Right kidney (tissue), 9 donors: ENCODE measurements around the gene MANEAL.
"Not testable (repeated sequence)": the region's sequence is repeated elsewhere in the genome, so short reads cannot be mapped to it uniquely, and the experiment has no call there.

Source experiments
- DNase-seq: peaks from one replicate; pipeline ENCODE4 v3.0.0-alpha.2; 2016
- long read RNA-seq, 8 donors: transcript quantifications; one replicate each; lab custom pipeline, GENCODE V29; 2026

The MANEAL gene, protein sequence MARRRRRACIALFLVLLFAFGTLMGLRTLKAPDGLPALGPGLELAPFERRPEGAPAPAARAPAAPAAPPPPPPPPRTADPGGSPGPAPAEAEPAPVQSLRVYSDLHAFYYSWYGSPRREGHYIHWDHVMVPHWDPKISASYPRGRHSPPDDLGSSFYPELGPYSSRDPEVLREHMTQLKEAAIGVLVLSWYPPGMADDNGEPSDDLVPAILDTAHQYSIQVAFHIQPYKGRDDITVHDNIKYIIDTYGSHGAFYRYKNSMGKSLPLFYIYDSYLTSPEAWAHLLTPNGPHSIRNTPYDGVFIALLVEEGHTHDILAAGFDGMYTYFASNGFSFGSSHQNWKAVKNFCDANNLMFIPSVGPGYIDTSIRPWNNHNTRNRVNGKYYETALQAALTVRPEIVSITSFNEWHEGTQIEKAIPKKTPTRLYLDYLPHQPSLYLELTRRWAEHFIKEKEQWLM
- long read RNA-seq, donor 1, partial matches to known transcripts: 0 of 1 reads
- long read RNA-seq, donor 1, other reads (novel, unspliced or antisense): 0 of 1 reads
- long read RNA-seq, donor 2, partial matches to known transcripts: 0 of 4 reads
- long read RNA-seq, donor 2, other reads (novel, unspliced or antisense): 0 of 4 reads
- long read RNA-seq, donor 3, partial matches to known transcripts: 0 of 1 reads
- long read RNA-seq, donor 3, other reads (novel, unspliced or antisense): 0 of 1 reads
- long read RNA-seq, donor 4, partial matches to known transcripts: 0 of 2 reads
- long read RNA-seq, donor 4, other reads (novel, unspliced or antisense): 0 of 2 reads
- long read RNA-seq, donor 5: 0 reads
- long read RNA-seq, donor 6, partial matches to known transcripts: 6 of 8 reads
- long read RNA-seq, donor 6, other reads (novel, unspliced or antisense): 0 of 8 reads
- long read RNA-seq, donor 7, partial matches to known transcripts: 13 of 16 reads
- long read RNA-seq, donor 7, other reads (novel, unspliced or antisense): 0 of 16 reads
- long read RNA-seq, donor 8, partial matches to known transcripts: 0 of 2 reads
- long read RNA-seq, donor 8, other reads (novel, unspliced or antisense): 0 of 2 reads

DNA sequence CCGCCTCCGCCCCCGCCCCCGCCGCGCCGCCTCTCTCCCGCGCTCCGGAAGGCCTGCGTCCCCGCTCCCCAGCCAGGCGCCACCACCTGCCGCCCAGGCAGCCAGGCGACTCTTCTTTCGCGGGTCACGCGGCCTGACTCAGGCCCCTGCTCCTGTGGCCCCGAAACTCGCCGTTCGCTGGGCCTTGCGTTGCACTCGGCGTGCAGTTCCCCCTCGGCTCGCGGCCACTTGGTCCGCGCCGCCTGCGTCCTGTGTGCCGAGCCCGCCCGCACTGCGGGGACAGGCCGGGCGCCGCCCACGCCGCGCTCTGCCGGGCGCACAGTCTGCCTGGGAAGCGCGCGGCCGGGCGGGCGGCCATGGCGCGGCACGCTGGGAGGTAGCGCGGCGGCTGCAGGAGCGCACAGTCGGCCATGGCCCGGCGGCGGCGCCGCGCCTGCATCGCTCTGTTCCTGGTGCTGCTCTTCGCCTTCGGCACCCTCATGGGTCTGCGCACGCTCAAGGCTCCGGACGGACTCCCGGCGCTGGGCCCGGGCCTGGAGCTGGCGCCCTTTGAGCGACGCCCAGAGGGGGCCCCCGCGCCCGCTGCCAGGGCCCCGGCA, at the start of gene MANEAL:
TSS of gene MANEAL (plus strand) at position 75 of the 599 bp plus-strand sequence. CDS start at position 411, 336 bp downstream.
- peak; percentile 70 for DNase-seq

DNA sequence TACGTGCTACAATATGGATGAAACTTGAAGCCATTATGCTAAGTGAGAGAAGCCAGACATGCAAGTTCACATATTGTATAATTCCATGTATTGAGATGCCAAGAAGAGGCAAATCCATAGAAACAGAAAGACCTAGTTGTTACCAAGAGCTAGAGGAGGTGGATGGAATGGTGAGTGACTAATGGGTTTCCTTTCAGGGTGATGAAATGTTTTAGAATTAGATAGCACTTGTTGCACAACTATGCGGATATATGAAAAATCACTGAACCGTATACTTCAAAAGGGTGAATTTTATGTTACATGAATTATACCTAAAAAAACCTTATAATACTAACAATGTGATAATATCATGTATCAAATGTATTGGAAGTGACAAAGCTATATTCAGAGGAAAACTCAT, 46.8 kb upstream of the MANEAL start:
- no peak for DNase-seq

DNA sequence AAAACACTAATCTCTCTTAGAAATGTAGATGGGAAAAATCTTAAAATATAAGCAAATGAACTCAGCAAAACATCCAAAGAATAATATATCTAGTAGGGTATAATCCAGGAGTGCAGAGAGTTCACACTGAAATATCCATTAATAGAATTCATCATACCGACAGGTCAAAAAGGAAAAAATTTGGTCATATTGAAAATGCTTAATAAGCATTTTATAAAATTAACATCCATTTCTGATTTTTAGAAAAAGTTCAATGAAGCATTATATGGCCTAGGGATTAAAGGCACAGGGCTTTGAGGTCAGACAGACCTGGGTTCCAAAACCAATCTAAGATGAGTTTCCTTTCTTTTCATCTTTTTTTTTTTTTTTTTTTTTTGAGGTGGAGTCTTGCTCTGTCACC, 45.1 kb upstream of the MANEAL start:
- DNase-seq: no peak

DNA sequence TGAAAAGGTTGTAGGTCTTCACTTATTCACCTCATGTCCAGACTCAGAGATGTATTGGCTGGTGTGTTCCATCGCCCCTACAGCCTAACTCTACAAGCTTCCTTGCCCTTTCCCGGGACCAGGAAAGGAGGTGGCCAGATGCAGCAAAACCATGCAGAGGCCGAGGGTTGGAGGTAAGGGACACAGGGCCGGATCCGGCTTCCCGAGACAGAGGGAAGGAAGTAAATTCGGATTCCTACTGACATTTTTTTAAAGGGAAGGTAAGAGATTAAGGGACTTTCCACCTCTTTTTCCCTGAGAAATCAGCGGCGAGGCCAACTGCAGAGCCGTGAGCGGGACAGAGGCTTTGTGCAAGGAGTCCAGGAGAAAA, 41.4 kb upstream of the MANEAL start:
- peak; percentile 7 for DNase-seq

DNA sequence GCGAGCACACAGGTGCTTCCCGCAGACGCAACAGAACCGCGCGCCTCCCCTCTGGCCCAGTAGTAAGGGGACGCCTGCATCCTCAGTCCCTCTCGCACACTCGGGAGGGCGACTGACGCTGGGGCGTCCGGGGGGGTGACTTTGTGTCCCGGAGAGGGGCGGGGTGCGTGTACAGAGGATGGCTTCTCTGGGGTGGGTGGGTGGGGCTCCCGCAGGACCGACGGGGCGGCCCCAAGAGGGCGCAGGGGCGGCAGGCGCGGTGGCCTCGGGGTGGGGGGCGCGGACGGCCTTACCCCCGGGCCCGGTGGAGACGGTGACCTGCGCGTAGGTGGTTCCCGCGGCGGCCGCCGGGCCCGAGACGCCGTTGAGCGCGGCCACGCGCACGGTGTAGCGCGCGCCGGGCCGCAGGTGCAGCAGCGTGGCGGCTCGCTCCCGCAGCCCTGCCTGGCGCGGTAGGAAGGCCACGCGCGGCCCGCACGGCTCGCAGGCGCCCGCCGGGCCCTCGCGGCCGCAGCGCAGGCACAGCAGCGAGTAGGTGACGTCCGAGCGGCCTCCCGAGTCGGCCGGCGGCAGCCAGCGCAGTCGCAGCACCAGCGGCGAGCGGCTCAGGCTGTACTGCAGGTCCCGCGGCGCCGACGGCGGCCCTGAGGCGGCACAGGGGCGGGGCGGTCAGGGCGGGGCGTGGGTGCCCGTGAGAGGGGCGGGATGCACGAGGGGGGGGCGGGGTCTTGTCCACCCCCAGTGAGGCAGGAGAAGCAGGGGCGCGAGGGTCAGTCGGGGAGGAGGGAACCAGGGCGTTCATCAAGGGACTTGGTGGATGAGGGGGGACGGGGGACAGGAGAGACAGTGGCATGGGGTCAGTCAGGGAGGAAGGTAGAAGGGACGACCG, 40.8 kb upstream of the MANEAL start:
- DNase-seq: no peak

DNA sequence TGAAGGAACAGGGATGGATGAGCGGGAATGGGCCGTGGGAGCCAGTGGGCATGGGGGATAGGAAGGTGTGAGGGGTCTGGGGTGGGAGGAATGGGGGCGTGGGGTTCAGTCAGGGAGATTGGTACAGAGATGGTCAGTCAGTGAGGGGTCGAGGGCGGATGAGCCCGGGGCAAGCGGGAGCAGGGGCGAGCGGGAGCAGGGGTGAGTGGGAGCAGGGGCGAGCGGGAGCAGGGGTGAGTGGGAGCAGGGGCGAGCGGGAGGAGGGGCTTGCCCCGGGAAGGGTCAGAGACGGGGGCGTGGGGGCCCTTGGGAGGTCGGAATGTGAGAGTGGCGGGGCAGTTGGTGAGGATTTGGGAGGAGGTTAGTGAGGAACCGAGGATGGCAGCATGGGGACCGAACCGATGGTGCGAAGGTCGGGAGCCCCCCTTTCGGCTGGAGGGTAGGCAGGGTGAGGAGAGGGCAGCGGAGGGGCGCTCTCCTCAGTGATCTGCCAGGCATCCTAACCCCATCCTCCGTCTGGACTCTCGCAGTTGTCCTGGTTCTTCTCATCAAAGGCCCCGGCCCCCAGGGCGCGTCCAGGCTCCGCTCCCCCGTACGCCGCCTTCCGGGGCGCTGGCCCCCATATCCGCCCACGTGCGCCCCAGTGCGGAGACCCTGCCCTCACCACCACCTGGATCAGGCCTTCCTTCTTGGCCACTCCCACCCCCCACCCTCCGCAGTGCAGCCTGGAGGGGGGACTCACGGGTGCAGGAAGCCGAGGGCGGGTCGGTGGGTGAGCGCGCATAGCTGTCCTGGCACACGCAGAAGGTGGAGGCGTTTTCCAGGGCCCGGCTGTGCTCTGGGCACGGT, 40.0 kb upstream of the MANEAL start:
- DNase-seq: no peak

DNA sequence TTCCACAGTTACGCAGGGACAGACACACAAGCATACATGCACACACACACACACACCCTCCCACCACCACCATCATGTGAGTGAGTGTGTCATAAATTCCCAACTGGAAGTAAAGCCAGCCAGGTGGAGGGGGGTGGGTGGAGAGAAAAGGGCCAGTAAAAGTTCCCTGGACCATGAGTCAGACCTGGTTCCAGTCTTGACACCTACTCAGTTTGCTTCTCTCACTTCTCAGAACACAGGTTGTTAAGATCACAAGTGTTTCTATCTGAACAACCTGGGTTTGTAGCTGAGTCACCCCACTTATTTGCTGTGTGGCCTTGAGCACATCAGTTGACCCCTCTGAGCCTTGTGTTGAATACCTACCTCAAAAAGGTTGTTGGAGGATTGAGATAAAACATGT, 38.4 kb upstream of the MANEAL start:
- DNase-seq: no peak

DNA sequence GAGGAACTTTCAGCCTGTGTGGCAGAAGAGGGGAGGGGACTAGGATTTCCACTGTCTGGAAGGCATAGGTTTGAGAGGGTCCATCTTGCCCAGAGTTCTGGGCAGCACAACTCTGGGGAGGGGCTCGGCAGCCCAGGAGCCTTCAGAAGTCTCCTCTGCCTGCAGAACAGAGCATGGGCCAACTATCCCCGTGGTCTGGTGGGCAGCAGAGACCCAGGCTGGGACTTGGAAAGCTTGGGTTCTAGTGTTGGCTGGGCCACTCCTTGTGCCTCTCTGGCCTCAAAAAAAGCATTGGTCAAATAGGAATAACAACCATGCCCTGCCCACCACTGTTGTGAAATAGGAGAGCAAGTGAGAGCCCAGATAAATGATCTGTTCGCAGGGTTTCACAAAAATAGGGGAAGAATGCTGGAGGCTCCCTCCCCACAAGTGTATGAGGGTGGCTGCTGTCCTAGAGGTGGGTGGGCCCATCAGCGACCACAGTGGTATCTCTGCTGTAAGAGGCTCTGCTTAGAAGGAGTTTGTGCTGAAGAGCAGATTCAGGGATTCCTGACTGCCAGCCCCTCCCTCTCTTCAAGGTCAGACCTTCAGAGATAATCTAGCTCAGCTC, 37.6 kb upstream of the MANEAL start:
- no peak for DNase-seq

DNA sequence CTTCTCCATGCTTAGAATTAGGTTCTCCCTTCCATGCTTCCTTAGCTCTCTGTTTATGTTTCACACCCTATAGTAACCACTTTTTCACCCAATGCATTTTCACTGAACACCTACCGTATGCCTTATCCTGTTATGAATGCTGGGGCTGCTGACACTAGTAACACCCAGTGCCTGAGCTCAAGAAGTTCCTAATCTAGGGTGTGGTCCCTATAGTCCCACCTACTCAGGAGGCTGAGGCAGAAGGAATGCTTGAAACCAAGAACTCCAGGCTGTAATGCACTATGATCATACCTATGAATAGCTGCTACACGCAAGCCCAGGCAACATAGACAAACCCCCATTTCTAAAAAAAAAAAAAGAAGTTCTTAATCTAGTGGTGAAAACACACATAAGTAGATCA, 34.2 kb upstream of the MANEAL start:
- DNase-seq: no peak

DNA sequence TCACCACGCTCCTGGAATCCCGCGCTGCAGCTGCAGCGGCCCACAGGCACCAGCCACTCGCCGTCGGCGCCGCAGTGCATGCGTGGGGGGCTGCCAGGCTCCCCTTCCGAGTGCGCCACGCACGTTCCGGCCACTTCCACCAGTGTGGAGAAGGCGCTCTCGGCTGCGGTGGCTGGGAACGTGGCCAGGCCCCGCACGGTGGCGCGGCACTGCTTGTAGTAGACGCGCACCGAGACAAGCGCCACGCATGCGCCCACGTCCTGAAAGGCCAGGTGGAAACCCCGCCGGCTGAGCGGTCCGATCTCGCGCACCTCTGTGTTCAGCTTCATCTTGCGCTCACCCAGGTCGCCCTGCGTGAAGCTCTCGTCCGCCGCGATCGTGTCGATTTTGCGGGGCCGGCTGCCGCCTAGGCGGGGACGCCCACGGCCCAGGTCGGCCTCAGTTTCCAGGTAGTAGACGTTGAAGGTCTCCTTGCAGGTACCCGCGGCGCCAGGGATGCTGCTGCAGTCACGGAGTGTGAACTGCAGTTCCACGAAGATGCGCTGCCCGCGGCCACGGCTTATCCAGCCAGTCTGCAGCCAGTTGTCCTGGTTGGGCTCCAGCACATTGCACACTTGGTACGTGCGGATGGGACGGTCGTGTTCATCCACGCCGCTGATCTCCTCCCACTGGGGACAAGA, 32.1 kb upstream of the MANEAL start:
- DNase-seq: no peak

DNA sequence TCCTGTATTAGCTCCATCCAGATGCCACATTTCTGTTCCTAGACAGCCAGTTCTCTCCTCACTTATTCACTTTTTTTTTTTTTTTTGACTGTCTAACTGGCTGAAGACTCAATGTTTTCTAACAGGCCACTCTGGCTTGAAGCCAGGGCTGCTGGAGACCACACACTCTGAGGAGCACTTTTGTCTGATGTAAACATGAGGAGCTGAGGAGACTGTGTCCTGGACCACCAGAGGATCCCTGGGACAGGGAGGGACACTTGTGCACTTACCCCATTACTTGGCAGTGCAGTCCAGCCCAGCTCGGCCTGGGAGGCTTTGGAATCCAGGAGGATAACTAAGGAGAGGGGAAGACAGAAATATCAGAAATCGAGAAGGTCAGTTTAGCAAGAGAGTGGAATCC, 31.1 kb upstream of the MANEAL start:
- DNase-seq: no peak

DNA sequence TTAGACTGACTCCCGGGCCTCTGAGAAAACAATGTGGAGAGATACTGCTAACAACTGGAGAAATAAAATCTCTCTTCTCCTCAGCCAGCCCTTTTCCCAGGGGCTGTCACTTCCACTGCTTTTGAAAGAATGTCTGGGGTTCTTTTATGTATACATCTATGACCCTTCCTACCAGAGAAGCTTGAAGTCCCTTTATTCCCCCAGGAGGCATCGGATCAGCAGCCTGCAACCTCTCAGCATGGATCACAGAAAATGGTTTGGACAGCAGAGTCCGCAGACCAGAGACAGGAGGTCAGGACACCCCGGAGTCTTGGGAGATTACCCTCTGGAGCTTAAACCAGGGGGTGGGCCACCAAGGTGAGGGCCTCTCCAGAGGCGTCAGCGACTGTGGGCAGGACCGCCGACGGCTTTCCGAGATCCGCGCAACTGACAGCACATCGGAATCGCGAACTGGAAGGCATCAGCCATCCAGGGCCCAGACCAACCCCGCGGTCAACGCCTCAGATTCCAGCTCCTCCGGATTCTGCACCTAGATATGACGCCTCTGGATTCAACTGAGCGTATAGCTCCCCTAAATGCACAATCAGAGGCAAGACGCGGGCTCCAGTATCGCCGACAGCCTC, 29.7 kb upstream of the MANEAL start:
- no peak for DNase-seq

DNA sequence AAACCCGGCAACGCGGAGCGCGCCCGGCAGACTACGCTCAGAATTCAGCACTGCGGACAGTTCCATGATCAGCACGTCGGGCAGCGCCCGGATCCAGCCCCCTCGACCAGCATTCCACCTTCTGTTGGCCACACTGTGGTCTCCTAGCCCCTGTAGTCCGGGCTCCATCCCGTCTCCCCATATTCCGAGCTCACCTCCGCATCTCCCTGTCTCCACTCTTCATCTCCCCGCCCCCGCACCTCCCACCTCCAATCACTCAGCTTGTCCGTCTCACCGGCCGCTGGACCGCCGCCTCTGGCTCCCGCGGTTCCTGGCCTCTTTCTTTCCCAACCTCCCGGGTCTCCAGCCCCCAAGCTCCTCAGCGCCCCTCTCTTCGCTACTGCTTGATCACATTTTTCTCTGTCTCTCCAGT, 29.2 kb upstream of the MANEAL start:
- DNase-seq: peak; percentile 71

DNA sequence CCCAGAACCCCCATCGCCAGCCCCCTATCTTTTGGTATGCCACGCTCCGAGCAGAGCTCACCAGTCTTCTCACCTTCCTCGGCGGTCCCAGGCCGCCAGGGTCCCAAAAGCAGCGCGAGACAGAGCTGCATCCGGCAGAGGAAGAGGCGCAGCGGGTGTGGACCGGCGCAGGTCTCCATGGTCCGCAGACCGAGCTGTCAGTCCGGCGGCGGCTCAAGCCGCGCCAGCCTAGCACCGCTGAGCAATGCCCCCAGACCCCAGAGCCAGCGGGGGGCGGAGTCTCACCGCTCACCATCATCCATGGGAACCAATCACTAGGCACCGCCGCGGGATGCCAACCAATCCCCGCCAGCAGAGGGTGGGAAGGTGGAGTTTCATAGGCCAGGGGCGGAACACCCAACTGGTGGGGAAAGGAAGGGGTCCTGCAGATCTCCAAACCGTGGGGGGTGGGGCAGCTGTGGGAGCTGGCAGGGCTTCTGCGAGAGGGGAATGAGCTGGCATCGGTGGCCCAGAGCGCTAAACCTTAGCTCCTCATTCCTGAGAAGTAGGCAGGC, 28.7 kb upstream of the MANEAL start, which contains the start of gene EPHA10:
TSS of gene EPHA10 (minus strand) at position 233 of the 554 bp plus-strand sequence. CDS start at position 179, 54 bp downstream.
- no peak for DNase-seq

DNA sequence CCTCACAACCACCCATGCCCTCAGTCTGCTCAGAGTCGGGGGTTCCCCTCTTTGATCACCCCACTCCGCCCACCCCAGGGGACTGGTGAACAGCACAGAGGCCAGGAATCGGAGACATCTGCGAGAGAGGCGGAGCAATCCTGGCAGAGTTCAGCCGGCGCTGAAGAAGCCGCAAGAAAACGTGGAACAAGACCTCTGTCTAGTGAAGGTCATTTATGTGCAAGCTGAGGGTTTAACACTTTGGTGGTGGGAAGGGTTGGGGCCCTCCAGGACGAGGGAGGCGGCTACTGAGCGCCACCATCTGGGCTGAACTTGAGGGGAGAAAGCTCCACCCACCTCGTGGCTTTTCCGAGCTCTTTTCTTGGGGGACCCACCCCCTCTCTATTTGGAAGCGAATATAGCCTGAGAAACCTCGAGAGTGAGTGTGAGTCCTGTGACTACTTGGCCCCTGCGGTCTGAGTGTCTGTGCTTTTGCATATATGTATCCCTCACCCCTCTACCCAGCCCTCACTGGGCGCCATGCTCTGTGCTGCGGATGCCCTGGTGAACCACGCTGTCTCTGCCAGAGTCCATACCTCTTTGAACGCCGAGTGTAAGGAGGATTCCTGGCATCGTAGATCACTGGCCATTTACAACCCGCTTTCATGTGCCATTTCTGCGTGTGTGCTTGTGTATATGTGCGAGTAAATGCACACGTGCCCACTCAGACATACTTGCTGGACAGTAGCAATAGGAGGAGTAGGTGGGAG, 27.6 kb upstream of the MANEAL start:
- no peak for DNase-seq

DNA sequence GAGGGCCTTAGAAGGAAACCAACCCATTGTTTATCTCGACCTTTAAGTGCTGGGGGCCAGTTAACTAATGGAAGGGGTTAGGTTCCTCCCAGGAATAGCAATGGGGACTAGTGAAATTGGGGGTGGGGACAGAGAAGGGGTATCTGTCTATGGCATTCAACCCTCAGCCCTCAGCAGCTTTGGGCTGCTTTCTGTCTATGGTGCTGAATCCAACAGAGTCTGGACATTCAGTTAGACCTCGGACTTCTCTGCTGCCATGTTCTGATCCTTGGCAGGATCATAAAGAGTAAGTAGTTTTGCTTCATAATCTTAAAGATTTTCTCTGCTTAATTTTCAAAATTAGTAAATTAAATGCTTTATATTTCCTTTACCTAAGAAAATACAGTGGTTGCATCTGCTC, 26.2 kb upstream of the MANEAL start:
- no peak for DNase-seq

DNA sequence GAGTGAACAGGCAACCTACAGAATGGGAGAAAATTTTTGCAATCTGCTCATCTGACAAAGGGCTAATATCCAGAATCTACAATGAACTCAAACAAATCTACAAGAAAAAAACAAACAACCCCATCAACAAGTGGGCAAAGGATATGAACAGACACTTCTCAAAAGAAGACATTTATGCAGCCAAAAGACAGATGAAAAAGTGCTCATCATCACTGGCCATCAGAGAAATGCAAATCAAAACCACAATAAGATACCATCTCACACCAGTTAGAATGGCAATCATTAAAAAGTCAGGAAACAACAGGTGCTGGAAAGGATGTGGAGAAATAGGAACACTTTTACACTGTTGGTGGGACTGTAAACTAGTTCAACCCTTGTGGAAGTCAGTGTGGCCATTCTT, 22.2 kb upstream of the MANEAL start:
- not testable (repeated sequence) for DNase-seq
